H1 (cell line): ENCODE results near the gene DDX55. TPM values are rescaled to one million over a fixed set of nuclear protein-coding genes. Genes with fewer than 3 reads are reported as not detected.

Experiments
- CTCF ChIA-PET: fragments of 300-600 bp; sonication (Branson Sonifier 250); formaldehyde crosslinking; loops from one replicate; lab custom pipeline; 2021; ENCODE audit not compliant: partially characterized antibody; lab: Charles Lee
- POLR2A ChIA-PET: fragments of 300-600 bp; sonication (Branson Sonifier 250); formaldehyde crosslinking; loops from one replicate; lab custom pipeline; 2021; ENCODE audit warnings: inconsistent platforms; ENCODE audit not compliant: partially characterized antibody; lab: Charles Lee
- DNase-seq, 2 experiments: peaks; one replicate each; pipeline versions ENCODE4 v3.0.0 to v3.0.0-alpha.2; 2010 to 2022; ENCODE audit warnings: low spot score in 2 of 2, low read depth in 1 of 2, mixed read lengths in 1 of 2
- FAIRE-seq: peaks from 2 replicates; lab custom pipeline; 2011; peaks lifted over from hg19 to GRCh38; lab: Jason Lieb, UNC
- H2AFZ ChIP-seq: 2 replicates; pipeline ENCODE4 v1.8.1; 2012; ENCODE audit warnings: low read length, inconsistent platforms
- H2AK5ac ChIP-seq: 2 replicates; pipeline ENCODE4 v1.6.1; 2013; ENCODE audit warnings: low read depth, low read length
- H2BK120ac ChIP-seq: replicated peaks from 2 replicates; pipeline ENCODE3; 2013; ENCODE audit warnings: low read depth, low read length, inconsistent platforms
- H2BK12ac ChIP-seq: 2 replicates; pipeline ENCODE4 v1.6.1; 2013; ENCODE audit warnings: low read depth, low read length
- H2BK15ac ChIP-seq: 2 replicates; pipeline ENCODE4 v1.6.1; 2013; ENCODE audit warnings: low read length
- H2BK20ac ChIP-seq: 2 replicates; pipeline ENCODE4 v1.6.1; 2013; ENCODE audit warnings: low read length
- H2BK5ac ChIP-seq: 2 replicates; pipeline ENCODE4 v1.6.1; 2013; ENCODE audit warnings: low read depth, low read length
- H3K14ac ChIP-seq: 2 replicates; pipeline ENCODE4 v1.6.1; 2013; ENCODE audit warnings: inconsistent platforms; ENCODE audit not compliant: insufficient read length
- H3K18ac ChIP-seq: 2 replicates; pipeline ENCODE4 v1.6.1; 2013; ENCODE audit warnings: low read length; ENCODE audit errors: extremely low read depth
- H3K23ac ChIP-seq: 2 replicates; pipeline ENCODE4 v1.6.1; 2013; ENCODE audit warnings: inconsistent platforms; ENCODE audit not compliant: insufficient read length
- H3K23me2 ChIP-seq: 2 replicates; pipeline ENCODE4 v1.6.1; 2013; ENCODE audit warnings: low read depth, low read length
- H3K27ac ChIP-seq: 2 replicates; pipeline ENCODE4 v1.6.1; 2011; ENCODE audit warnings: low read depth, low read length, inconsistent platforms
- H3K27me3 ChIP-seq, 4 experiments: replicated peaks in 1 of 4; 1 replicate in 1 of 4; 2 replicates in 3 of 4; pipeline versions ENCODE4 v1.6.1 to v1.8.1; 2011 to 2013; ENCODE audit warnings: low read length in 3 of 4, mild to moderate bottlenecking in 3 of 4, inconsistent platforms in 2 of 4, mixed read lengths in 2 of 4, moderate library complexity in 1 of 4; ENCODE audit not compliant: control insufficient read depth in 3 of 4, insufficient read depth in 3 of 4; ENCODE audit errors: extremely low read depth in 1 of 4
- H3K36me3 ChIP-seq, 4 experiments: 2 replicates each; pipeline versions ENCODE4 v1.6.1 to v1.8.1; 2011 to 2013; ENCODE audit warnings: mild to moderate bottlenecking in 4 of 4, low read length in 3 of 4, moderate library complexity in 2 of 4, control low read depth in 1 of 4, inconsistent platforms in 1 of 4; ENCODE audit not compliant: insufficient read depth in 4 of 4, control insufficient read depth in 2 of 4
- H3K4ac ChIP-seq: replicated peaks from 2 replicates; pipeline ENCODE3; 2013; ENCODE audit warnings: low read length, low read depth, mixed read lengths, inconsistent platforms; ENCODE audit not compliant: insufficient read length
- H3K4me1 ChIP-seq, 4 experiments: replicated peaks in 1 of 4; 1 replicate in 1 of 4; 2 replicates in 3 of 4; pipeline versions ENCODE4 v1.6.1 to v1.8.1; 2011 to 2013; ENCODE audit warnings: low read length in 3 of 4, inconsistent platforms in 2 of 4, mixed read lengths in 1 of 4; ENCODE audit not compliant: insufficient read depth in 4 of 4, control insufficient read depth in 3 of 4
- H3K4me2 ChIP-seq, 2 experiments: 2 replicates each; pipeline versions ENCODE4 v1.6.1 to v1.8.1; 2011 to 2013; ENCODE audit warnings: low read depth in 2 of 2, low read length in 2 of 2, control low read depth in 1 of 2, inconsistent platforms in 1 of 2, mild to moderate bottlenecking in 1 of 2; ENCODE audit not compliant: insufficient read depth in 1 of 2
- H3K4me3 ChIP-seq, 4 experiments: fragments of 200-600, 300-600 bp in 1 of 4; sonication (generic), shearing (Covaris generic), sonication (Bioruptor Twin) in 1 of 4; 2 replicates each; pipeline versions ENCODE4 v1.5.1 to v1.8.1; 2011 to 2016; ENCODE audit warnings: low read length in 4 of 4, low read depth in 3 of 4, control low read depth in 2 of 4, inconsistent platforms in 2 of 4, mild to moderate bottlenecking in 2 of 4, mixed read lengths in 1 of 4, moderate library complexity in 1 of 4; ENCODE audit not compliant: insufficient read depth in 2 of 4; ENCODE audit errors: extremely low read depth in 1 of 4
- H3K56ac ChIP-seq: replicated peaks from 2 replicates; pipeline ENCODE3; 2013; ENCODE audit warnings: low read depth, mild to moderate bottlenecking, mixed read lengths, low read length, inconsistent platforms; ENCODE audit not compliant: insufficient read length
- H3K79me1 ChIP-seq: 2 replicates; pipeline ENCODE4 v1.6.1; 2013; ENCODE audit warnings: low read depth, low read length, control low read depth
- H3K79me2 ChIP-seq, 2 experiments: 2 replicates each; pipeline versions ENCODE4 v1.6.1 to v1.8.1; 2012 to 2013; ENCODE audit warnings: low read length in 2 of 2, mild to moderate bottlenecking in 2 of 2, inconsistent platforms in 1 of 2; ENCODE audit not compliant: insufficient read depth in 2 of 2, control insufficient read depth in 1 of 2
- H3K9ac ChIP-seq, 4 experiments: replicated peaks in 1 of 4; 1 replicate in 1 of 4; 2 replicates in 3 of 4; pipeline versions ENCODE4 v1.6.1 to v1.8.1; 2011 to 2013; ENCODE audit warnings: low read depth in 3 of 4, low read length in 3 of 4, control low read depth in 2 of 4, mild to moderate bottlenecking in 2 of 4, moderate library complexity in 2 of 4, inconsistent platforms in 1 of 4; ENCODE audit errors: extremely low read depth in 1 of 4
- H3K9me3 ChIP-seq, 2 experiments: 2 replicates each; pipeline versions ENCODE4 v1.6.1 to v1.8.1; 2012 to 2013; ENCODE audit warnings: mild to moderate bottlenecking in 2 of 2, moderate library complexity in 2 of 2, control low read depth in 1 of 2, inconsistent platforms in 1 of 2, low read depth in 1 of 2, low read length in 1 of 2, mixed read lengths in 1 of 2; ENCODE audit not compliant: insufficient read depth in 2 of 2
- H4K20me1 ChIP-seq, 2 experiments: replicated peaks in 1 of 2; 2 replicates each; pipeline versions ENCODE3 to v1.8.1; 2011 to 2013; ENCODE audit warnings: inconsistent platforms in 2 of 2, low read length in 2 of 2, mild to moderate bottlenecking in 1 of 2; ENCODE audit not compliant: insufficient read depth in 2 of 2, control insufficient read depth in 1 of 2
- H4K5ac ChIP-seq: 2 replicates; pipeline ENCODE4 v1.6.1; 2013; ENCODE audit warnings: low read length, low read depth, mixed read lengths, inconsistent platforms; ENCODE audit not compliant: insufficient read length
- H4K8ac ChIP-seq: 2 replicates; pipeline ENCODE4 v1.8.0; 2013; ENCODE audit warnings: mild to moderate bottlenecking, moderate library complexity, low read length, inconsistent platforms; ENCODE audit not compliant: insufficient read depth; ENCODE audit errors: extremely low read depth
- H4K91ac ChIP-seq: replicated peaks from 2 replicates; pipeline ENCODE3; 2013; ENCODE audit warnings: low read length, mixed read lengths, inconsistent platforms; ENCODE audit not compliant: insufficient read length
- CEBPB ChIP-seq: IDR thresholded peaks from 2 replicates; pipeline ENCODE4 v1.6.1; 2012; ENCODE audit warnings: low read depth, low read length
- WGBS, 2 experiments: shearing (Covaris generic) in 1 of 2; methylation state at CpG; one replicate each; pipeline versions ENCODE4 v1.1.6 to v1.1.7; 2013 to 2015; ENCODE audit warnings: low lambda C conversion rate in 2 of 2, mixed read lengths in 2 of 2, inconsistent platforms in 1 of 2, low coverage in 1 of 2, missing lambda C conversion rate in 1 of 2; ENCODE audit not compliant: insufficient replicate concordance in 2 of 2, insufficient coverage in 1 of 2, insufficient read length in 1 of 2; ENCODE audit errors: extremely low coverage in 1 of 2, missing lambda C conversion rate in 1 of 2; 5-methylcytosine and 5-hydroxymethylcytosine counted together
- polyA plus RNA-seq, 7 experiments: library from polyadenylated mRNA; depleted of rRNA in 3 of 7; stranded (reverse) in 5 of 7; unstranded in 2 of 7; fragments of >200 nt in 5 of 7; fragments of 200-250 nt in 2 of 7; gene quantifications; 1 replicate in 5 of 7; 2 replicates in 1 of 7; 4 replicates in 1 of 7; pipeline versions ENCODE4 v1.2.1 to v1.2.3, GENCODE V29; 2011 to 2013; ENCODE audit warnings: missing spikeins in 2 of 7, mixed read lengths in 2 of 7
- total RNA-seq: library from RNA; stranded (reverse); fragmentation: NEBNext Ultra II Directional; extraction: Animal tissue kit (Norgen Biotek cat#: 25700); gene quantifications from 2 replicates; pipeline ENCODE4 v1.2.1, GENCODE V29; 2021

The DDX55 gene
- total and polyA plus RNA-seq, 2 of the 8 experiments (the other 6 are each of a cell fraction or from before 2014, with no cell fraction given), result 25.8 to 37.7 TPM

DNA sequence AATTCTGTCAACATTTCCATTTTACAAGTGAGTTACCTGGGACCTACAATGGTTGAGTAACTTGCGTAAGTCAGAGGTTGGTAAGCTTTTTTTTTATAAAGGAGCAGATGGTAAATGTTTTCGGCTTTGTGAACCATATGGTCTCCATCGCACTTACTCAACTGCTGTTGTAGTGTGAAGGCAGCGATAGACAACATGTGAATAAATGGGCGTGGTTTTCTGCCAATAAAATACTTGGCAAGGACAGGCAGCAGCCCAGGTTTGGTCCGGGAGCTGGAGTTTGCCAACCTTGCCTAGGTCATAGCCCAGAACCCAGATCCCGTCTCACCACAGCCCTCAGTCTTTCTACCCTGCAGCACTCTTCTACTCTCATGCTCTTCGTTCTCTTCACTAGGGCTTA, 6.3 kb downstream of the DDX55 start:
- H2AFZ ChIP-seq, result no peak overlapping the region
- no peak overlapping the region for H3K9ac ChIP-seq
- no peak overlapping the region for H2BK20ac ChIP-seq
- H3K56ac ChIP-seq, result no peak overlapping the region
- no peak overlapping the region for H4K91ac ChIP-seq
- H3K4ac ChIP-seq, result no peak overlapping the region
- H3K14ac ChIP-seq, result no peak overlapping the region
- H4K8ac ChIP-seq, result no peak overlapping the region
- H2AK5ac ChIP-seq, result no peak overlapping the region
- H3K18ac ChIP-seq, result no peak overlapping the region
- no peak overlapping the region for H3K4me2 ChIP-seq
- no peak overlapping the region for H2BK5ac ChIP-seq
- no peak overlapping the region for H3K4me3 ChIP-seq
- H3K4me1 ChIP-seq, result no peaks in the 10 kb centered on the region
- H3K23me2 ChIP-seq, result no peaks in the 10 kb centered on the region
- no peak overlapping the region for H3K27ac ChIP-seq
- no peak overlapping the region for H2BK120ac ChIP-seq
- no peak overlapping the region for H3K23ac ChIP-seq
- H3K9me3 ChIP-seq, result no peaks in the 10 kb centered on the region
- H3K79me1 ChIP-seq, result peaks cover 4% of the 10 kb centered on the region; the same call in 1 of the 2 replicates
- no peak overlapping the region for H2BK12ac ChIP-seq
- H3K27me3 ChIP-seq, result no peaks in the 10 kb centered on the region
- CTCF ChIA-PET, result no interaction called here
- no peak overlapping the region for H2BK15ac ChIP-seq
- WGBS, 2 experiments, result 91% methylated on average over 8 of the region's 8 CpGs; no CpG with 5 or more reads in 1 of the 2 experiments
- H3K79me2 ChIP-seq, result peaks cover 12 to 35% of the 10 kb centered on the region in 2 experiments
- H3K36me3 ChIP-seq, result peaks cover 44 to 81% (median 73%) of the 10 kb centered on the region in 4 experiments
- TF ChIP-seq CEBPB, result no peak
- TF ChIP-seq, all 59 proteins: peak for 0
- peaks cover 5 to 10% of the 10 kb centered on the region in 2 experiments for H4K20me1 ChIP-seq
- POLR2A ChIA-PET, result no interaction called here
- FAIRE-seq, result no peak
- DNase-seq, result no peak
- H4K5ac ChIP-seq, result no peak overlapping the region
